Erythroblast (primary cell): ENCODE data around the gene DNAJA4.

Experiments
- GATA1 ChIP-seq: IDR thresholded peaks from 2 replicates; pipeline ENCODE4 v1.6.1; 2011; ENCODE audit warnings: low read depth, mild to moderate bottlenecking, control low read depth, low read length, moderate library complexity
- POLR2A ChIP-seq: IDR thresholded peaks from 2 replicates; pipeline ENCODE4 v1.6.1; 2011; ENCODE audit warnings: mild to moderate bottlenecking, low read length

GRCh38 chr15:78304216-78305066 lies 40.1 kb downstream of the DNAJA4 start:
- TF ChIP-seq POLR2A = no peak
- TF ChIP-seq GATA1 = no peak
